C1 segment of cervical spinal cord (tissue), 14 donors: ENCODE data around the gene NOL4L.

Experiments
- DNase-seq, 14 donors: peaks; one replicate each; lab custom pipeline; 2025; lab: John Stamatoyannopoulos, UW

Gene NOL4L

DNA sequence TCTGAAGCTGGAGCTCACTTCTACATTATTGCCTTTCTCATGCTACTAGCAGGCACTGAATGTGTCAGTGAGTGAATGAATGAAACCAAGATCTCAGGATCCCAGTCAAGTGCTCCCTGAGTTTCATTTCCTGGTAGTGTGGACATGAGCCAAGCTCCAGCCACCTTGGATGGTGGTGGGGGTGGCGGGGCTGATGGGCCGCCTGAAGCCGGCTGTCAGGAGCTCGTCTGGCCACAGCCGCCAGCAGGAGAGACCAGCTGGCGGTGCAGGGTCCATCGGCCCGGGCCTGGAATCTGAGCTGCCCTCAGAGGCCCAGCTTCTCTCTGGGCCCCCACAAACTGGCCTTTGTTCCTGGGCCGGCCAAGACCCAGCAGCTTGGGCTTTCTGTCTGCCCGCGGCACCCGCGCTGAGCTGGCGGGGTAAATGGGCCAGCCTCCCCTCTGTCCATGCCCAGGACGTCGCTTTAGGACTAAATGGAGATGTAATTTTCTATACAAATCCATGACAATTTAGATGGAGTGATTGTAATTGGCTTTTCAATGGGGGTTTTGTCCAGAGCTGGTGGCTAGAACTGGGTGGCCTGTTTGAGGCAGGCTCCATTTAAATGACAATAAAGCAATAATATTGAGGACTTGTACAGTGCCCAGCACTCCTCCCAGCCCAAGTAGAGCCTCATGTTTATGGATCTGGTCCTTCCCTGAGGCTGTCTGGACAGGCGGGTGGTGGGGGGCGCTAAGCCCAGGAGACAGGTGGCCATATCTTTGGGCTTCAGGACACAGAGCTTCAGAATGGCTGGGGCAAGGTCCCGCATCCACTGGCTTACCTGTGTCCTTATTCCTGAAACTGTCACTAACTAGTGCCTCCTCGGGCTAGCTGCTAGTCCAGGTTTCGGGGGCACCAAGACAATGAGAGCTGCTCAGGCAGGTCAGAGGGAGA, 43.5 kb downstream of the NOL4L start:
- peak in 9 of 14 donors; percentile 23 to 68 (median 32) for DNase-seq

DNA sequence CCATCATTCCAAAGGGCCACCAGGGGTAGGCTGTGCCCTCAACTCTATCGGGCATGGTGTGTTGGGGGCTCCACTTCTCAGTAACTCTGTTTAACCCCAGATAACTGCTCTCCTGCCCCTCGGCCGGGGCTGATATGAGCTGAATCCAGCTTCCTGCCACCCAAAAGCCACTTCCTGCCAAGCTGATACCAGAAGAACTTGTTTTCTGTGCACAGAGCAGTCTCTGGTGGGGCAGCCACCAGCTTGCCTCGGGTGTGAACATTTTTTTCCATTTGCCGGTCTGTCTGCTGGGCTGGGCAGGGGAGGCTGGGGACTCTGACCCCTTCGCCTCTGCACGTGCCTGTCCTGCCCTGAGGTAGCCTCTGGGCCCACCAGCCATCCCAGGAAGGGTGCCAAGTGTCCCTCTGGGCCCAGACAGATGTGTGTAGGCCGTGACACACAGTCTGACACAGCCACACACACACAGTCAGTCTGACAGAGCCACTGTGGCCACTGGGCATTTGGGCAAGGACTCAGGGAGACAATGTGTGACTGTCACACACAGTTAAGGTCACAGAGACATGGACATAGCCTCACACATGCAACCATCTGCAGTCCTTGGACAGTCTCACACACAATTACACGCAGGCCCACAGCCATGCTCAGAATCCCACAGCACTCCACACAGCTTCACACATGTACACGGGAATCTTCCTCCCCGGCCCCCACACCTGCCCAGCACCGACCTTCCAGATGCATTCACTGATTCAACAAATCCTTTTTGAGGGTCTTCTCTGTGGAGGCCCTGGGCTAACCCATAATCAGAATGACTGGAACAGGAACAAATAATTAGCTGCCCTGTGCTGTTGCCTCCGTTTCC, 45.1 kb downstream of the NOL4L start:
- no peak for DNase-seq

- no peak for DNase-seq
Measured at GRCh38 chr20:32539026-32539816, 45.9 kb downstream of the NOL4L start.

DNA sequence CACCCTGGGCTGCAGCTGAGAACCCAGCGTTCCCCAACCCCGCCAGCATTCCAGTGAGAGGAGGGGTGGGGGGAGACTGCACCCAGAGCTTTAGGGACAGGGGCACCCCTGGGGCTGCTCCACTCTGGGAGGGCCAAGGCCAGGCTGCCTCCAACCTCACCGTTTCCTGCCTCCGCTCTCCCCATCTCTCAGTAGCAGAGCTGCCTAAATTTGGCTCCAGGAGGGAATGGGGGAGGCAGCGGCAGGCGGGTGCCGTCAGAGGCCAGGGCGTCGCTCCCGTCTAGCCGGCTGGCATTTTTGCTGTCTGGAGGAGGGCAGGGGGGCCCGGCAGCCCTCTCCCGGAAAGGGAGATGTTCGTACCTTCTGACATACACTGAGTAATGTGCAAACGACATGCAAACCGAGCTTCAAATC, 46.6 kb downstream of the NOL4L start:
- DNase-seq = no peak

DNA sequence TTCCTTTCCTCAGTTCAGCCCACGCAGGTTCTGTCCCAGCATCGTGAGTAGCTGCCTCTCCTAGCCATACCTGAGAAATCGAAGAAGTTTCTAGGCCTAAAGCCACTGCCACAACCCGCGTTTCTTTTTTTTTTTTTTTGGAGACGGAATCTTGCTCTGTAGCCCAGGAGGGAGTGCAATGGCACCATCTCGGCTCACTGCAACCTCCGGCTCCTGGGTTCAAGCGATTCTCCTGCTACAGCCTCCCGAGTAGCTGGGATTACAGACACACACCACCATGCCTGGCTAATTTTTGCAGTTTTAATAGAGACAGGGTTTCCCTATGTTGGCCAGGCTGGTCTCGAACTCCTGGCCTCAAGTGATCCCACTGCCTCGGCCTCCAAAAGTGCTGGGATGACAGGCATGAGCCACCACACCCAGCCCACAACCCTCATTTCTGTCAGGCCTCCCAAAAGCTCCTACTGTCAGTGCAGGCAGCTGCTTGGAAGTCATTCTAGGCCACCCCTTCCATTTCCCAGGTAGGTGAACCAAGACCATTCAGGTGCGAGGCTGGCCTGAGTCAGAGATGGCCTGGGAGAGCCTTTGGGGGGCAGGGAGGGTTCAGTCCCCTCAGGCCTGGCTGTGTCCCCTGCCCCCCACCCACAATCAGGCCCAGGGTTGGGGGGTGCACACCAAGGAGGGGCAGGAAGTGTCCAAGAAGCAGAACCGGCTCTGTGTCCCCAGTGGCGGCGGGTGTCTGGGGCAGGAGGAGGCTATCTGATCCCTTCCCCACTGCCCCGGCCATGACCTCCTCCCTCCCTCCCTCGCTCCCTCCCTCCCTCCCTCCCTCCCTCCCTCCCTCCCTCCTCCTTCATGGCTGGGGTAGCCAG, 47.2 kb downstream of the NOL4L start:
- DNase-seq = no peak

- DNase-seq = peak in 1 of 14 donors; percentile 74
Measured at GRCh38 chr20:32536851-32537656, 48.1 kb downstream of the NOL4L start.

GRCh38 chr20:32535953-32536823, 48.9 kb downstream of the NOL4L start:
- peak in 11 of 14 donors; percentile 23 to 83 (median 46) for DNase-seq

GRCh38 chr20:32535316-32535952, 49.7 kb downstream of the NOL4L start:
- peak in 1 of 14 donors; percentile 72 for DNase-seq

DNA sequence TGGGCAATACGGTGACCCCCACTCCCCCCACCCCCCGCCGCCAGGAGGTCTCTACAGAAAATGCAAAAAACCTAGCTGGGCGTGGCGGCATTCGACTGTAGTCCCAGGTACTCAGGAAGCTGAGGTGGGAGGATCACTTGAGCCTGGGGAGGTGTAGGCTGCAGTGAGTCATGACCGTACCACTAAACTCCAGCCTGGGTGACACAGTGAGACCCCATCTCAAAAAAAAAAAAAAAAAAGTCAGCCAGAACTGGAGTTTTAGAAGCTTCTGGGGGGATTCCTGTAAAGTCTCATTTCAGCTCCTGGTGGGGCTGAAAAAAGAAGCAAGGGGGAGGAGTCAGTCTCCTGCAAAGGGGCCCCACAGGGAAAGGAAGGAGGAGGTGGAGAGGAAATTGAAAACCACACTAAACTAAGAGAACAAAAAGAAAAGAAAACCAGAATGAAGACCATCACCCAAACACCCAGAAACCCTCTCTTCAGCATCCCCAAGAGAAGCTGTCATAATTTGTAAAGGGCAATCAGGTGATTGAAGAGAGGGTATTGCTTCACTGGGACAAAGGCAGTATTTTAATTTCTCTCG, 50.4 kb downstream of the NOL4L start:
- no peak for DNase-seq

DNA sequence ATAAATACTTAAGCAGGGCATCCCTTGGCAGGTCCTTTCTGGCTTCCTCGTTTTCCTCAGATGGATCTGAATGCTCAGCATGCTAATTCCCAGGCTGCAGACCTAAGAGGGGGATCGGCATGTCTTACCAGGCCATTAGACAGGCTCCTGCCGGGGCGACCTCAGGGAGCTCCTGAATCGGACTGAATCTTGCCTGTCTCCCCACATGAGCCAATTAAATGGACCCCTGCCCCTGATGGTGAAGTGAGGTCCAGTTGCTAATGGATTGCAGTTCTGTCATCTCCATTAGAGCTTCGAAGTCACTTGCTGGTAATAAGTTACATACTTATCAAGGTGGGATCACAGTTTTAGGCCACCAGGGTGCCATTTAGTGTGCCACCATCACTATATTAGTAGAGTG, 51.4 kb downstream of the NOL4L start:
- DNase-seq = no peak

DNA sequence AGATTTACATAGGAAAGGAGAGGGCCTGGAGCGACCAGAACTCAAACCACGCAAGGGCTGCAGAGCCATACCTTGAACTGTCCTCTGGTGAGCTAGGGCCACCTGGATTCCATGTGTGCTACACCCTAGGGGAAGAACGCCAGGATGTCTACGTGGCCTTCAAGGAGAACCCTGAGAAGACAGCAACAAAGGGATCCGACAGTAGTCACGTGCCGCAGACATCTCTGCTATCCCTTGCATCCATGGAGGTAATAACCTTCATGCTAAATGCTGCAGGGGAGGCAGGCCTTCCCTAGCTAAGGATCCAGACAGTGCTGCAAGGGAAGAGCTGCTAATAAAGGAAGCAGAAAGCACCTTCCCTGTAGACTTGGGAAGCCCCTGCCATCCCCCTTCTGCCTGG, 52.9 kb downstream of the NOL4L start:
- no peak for DNase-seq

- no peak for DNase-seq
Measured at GRCh38 chr20:32528905-32529670, 56.0 kb downstream of the NOL4L start.

DNA sequence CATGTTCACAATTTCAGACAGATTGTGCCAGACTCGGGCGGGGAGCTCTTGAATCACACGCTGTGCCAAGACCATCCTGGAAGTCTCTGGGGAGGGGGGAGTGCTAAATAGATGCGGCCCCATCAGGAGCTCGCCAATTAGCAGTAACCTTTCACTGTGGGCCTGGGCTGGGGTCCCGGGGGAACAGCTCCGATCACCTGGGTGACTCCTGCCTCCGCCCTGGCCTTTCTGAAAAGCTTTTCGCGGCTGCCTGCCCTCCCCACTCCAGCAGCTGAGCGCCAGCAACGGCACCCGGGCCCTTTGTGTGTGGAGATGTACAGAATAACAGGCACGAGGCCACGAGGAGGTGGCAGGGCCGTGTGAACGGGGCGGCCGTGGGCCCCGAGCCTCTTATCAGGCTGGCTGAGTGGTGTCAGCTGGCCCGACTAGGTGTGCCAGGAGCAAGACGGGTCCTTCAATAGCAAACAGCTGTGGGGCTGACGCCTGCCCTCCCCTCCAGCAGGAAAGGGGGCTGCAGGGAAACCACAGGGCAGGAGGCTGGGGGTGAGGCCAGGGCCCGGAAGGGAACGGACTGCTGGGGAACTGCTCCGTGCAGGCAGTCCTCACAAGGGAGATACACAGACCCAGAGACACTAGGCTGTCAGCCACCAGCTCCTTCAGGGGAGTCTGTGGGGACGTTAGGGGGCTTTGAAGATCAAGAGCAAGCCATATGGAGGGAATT, 56.8 kb downstream of the NOL4L start:
- peak in 1 of 14 donors; percentile 52 for DNase-seq

DNA sequence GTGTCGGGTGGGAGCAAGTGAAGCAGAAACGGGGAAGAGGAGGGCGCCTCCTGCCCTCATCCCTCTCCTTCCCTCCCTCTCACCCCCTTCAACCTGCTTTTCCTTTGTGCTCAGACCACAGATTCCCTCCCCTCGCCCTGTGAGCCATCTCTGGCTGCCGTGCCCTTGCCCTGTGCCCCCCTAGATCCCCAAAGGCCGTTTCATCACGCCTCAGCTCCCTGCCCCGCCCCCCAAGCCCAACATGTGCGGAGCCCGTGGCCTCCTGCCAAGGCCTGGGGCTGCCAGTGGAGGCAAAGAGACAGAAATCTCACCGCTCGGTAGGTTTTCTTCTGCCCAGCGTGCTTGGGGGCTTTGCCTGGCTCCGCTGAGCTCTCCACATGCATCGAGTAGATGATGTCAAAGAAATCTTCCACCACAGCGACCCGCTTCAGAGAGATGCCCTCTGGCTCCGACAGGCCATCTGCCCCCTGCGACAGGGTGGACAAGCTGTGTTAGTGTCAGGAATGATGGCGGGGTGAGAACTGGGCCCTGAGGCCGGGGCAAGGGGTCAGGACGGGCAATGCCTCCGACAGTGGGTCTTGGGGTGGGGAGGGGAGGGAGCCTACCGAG, 57.6 kb downstream of the NOL4L start:
- DNase-seq = peak in 1 of 14 donors; percentile 24

DNA sequence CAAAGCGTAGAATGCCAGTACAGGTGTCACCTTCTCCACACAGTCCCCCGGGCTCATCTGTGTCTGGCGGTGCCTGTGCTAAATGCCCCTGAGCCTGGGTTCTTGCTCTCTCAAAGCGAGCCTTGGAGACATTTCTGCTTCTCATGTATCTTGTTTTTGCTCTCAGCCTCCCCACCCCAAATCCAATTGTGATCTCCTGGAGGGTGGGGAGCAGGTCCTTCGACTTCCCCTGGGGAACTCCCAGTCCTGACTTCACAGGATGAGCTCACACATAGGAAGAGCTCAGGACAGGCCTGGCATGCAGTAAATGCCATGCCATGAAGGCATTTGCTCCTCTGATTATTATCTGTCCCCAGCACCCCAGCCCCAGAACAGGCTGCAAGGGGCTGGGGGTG, 58.1 kb downstream of the NOL4L start:
- no peak for DNase-seq

DNA sequence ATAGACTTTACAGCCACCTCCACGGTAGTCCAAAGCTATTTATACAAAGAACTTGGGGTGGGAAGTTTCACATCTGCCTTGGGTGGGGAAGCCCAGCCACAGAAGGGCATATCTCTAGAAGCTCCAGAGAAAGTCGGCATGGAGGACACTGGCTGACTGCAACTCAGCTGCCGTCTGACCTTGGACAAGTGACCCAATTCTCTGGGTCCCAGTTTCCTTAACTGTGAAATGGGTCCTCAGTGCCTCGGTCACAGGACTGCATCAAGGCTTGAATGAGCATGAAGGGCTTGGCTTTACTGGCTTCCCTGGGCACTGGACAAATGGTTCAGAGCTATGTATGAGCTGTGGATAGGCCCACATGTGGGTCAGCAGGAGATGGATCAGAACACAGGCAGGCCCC, 58.6 kb downstream of the NOL4L start:
- no peak for DNase-seq
